NCI-H2107 treated with DMSO at 0.1 percent for 48 hours (cell line): Measurements from ENCODE around the gene ZDHHC12.

Source experiments
- DNase-seq: peaks from one replicate; lab custom pipeline; 2025; ENCODE audit not compliant: unreplicated experiment; lab: John Stamatoyannopoulos, UW

The ZDHHC12 gene

DNA sequence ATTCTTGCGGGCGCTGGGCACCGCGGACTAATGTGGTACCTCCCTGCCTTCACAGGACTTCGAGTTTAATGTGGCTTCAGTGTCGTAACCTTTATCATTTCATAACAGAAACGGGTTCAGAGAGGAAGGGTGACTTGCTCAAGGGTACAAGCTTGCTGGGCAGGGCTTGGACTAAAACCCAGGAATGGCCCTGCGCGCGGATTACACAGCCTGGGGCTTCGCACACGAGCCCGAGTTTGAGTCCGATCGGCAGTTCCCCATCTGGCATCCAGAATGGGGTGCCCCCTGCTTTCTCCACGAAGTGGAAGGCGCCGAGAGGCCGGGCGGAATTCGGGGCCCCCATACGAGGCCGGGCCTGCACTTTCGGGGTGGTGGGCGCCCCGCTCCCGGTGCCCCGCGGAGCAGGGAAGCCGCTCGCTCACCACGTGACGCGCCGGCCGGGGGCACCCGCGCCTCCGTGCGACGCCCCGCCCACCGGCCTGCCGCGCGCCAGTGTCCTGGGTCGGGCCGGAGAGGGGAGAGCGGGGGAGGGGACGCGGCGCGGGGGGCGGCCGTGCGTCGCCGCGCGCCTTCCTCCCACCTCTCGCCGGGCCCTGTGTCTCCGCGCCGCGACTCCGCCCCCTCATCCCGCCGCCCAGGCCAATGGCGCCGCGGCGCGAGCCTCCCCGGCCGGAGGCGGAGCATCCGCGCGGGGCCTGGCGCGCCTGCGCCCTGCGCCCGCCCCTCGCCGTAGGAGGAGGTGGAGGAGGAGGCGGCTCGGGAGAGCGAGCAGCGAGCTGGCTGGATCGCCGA lies 35.2 kb downstream of the ZDHHC12 start, which contains the start of gene SET:
TSS of gene SET (plus strand) at position 722 of the 792 bp plus-strand sequence. CDS start 361 bp downstream, outside the sequence.
- peak; percentile 67 for DNase-seq

DNA sequence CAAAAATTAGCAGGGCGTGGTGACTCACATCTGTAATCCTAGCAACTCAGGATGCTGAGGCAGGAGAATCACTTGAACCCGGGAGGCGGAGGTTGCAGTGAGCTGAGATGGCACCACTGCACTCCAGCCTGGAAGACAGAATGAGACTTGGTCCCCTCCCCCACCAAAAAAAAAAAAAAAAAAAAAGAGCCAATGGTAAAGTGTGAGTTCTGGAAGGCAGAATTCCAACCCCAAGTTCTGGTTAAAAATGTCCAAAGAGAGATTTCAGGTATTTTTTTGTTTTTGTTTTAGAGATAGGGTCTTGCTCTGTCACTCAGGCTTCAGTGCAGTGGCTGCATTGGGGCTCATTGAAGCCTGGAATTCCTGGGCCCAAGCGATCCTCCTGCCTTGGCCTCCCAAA lies 36.5 kb downstream of the ZDHHC12 start:
- no peak for DNase-seq

DNA sequence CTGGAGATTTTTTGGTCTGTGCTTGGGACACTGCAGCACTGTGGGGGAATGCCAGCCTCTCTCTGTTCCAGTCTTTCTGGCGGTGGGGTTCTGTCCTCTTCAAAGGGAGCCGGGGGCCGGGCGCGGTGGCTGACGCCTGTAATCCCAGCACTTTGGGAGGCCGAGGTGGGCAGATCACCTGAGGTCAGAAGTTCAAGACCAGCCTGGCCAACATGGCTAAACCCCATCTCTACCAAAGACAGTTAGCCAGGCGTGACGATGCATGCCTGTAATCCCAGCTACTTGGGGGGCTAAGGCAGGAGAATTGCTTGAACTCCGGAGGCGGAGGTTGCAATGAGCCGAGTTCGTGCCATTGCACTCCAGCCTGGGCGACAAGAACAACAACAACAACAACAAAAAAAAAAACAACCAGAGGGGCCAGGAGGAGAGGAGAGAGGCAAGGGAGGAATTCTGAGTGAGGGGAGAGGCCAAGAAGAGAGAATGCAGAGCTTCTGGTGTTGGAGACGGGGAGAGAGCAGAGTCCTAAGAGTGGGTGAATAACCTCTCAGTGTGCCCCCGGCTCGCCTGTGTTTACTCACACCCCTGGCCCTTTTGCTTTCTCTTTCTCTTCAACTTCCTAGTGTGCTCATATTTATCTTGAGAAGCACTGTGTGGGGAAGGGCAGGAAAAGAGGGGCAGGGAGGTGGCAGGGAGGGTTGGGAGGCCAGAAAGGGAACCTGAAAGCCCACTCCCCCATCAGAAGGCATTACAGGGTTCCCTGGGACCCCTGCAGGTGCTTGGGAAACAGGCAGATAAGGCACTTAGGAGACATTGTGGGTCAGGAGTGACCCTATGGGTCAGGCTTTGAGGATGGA lies 38.1 kb downstream of the ZDHHC12 start:
- DNase-seq = no peak

DNA sequence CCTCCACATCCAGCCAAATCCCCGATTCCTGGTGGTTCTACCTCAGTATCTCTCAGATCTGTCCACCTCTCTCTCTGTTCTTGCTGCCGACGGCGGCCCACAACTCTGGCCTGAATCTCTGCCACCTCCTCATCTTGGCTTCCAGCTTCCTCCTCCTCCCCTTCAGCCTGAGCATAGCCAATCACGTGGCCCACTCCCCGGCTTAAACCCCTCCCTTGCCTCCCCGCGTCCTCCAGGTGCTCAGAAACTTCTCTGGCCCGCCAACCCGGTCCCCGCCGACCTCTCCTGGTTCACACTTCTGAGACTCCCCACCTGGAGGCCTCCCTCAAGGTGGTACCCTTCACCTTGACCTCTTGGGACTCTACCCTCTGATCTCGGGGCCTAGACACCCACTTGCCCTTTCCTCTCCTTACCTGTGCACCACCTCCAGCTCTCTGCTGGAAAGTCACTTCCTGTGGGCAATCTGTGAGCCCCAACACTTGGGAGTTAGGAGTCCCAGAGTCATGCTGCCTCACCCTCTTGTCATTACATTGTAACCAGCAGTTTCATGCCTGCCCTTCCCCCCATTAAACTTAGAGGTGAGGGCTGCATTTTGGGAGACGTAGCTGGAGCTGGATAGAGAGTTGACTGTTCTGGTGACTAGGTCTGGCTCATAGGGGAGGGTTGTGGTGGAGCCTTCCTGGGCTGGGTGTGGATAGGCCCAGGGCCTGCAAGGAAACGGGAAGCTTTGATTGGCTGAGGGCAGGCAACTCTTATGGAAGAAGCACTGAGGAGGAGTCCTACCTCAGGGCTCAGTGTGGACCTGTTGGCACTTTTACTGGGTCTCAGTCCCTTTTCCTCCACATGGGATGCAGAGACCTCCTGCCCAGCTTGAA lies 39.4 kb downstream of the ZDHHC12 start:
- DNase-seq = no peak

DNA sequence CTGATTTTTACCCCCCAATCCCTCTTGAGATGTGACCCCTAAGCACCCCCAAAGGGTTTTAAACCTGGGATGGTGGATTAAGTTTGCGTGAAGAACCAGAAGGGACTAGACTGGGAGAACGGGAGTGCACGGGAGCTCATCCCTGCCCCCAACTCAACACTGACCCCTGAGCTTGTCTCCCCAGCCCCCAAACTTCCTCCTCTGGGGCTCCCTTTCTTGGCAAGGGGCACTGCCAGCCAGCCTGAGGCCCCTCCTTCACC lies 39.9 kb downstream of the ZDHHC12 start:
- DNase-seq = no peak

DNA sequence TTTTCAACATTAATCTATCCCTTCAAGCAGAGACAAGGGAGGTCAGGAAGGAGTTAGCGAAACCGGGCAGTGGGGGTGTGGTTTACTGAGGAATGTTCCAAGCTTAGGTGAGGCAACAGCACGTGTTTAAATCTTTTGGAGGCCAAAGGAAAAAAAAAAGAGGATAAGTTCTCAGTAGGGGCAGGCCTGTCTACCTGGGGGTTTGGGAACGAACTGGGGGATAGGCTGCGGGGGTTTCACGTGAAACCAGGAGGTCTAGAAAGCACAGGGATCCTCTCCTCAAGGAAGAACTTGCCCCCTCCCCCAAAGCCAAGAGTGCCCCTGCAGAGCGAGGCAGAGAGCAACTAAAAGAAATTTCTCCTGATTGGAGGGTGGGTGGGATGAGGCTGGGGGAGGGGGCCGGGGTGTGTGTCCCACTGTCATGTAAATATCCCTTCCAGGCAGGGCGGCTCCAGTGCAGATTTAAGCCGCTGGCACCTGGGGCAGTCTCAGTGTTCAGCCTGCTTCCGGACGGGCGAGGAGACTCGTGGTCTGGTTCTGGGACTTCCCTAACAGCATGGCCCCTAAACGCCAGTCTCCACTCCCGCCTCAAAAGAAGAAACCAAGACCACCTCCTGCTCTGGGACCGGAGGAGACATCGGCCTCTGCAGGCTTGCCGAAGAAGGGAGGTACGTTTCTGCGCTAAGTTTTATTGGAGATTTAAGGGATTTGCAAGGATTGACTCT lies 40.4 kb downstream of the ZDHHC12 start:
- no peak for DNase-seq

DNA sequence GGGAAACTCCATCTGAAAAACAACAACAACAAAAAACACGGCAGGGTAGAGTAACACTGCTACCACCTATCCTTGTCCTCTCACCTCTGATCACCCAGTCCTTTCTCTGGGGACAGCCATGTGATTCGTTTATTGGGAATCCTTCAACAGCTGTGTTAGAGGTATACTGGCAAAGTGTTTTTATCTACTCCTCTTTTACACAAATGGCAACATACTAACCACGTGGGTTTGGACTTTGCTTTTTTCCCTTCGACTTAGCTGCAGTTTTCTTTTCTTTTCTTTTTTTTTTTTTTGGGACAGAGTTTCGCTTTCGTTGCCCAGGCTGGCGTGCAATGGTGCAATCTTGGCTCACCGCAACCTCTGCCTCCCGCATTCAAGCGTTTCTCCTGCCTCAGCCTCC lies 46.1 kb downstream of the ZDHHC12 start:
- DNase-seq = no peak

DNA sequence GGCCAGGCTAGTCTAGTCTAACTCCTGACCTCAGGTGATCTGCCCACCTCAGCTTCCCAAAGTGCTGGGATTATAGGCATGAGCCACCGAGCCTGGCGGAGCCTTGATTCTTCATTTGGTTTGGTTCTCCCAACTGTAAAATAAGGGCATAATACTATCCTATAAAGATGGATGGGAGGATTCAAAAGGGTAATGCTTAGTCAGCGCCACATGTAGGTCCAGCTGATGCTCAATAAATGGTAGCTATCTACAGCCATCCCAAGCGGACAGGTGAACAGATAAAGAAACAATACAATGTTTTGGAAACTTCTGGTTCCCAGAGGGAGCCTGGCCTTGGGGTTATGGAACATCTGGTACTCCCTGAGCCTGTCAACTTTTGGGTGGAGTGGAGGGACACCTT lies 48.5 kb downstream of the ZDHHC12 start:
- DNase-seq = no peak
